ENCODE measurements around the gene MYCN.

DNA sequence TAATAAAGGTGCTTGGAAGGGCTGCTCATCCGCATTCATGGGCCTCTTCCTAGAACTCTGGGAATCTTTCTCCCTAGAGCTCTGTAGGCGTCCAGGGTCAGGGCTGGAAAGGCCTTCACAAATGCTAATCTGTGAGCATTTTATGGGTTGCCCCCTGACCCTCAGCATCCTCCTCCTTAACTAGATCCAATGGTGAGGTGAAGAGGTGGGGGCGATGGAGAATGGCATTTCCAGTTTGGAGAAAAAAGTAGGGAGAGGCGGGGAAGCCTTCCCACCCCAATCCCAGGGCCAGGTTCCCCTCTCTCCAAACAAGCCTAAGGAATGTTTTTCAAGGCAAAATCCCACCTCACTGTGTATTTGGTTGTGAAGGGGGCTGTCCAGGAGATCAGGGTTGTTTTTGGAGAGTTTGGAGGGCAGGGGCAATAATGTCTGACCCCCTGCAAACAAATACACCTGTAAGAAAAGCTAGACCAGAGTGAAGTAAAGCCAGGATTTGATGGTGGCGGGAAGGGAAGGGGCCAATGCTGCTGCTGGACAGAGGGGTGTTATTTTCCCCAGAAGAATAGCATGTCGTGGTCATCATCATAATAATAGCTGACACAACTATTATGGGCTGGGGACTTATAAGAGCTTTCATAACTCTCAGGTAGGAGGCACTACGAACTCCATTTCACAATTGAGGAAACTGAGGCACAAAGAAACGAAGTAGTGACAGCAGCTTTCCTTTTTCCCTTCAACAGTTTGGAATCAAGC is 1.4 kb upstream of the MYCN start:
- TF ChIP-seq, protein P1, sequence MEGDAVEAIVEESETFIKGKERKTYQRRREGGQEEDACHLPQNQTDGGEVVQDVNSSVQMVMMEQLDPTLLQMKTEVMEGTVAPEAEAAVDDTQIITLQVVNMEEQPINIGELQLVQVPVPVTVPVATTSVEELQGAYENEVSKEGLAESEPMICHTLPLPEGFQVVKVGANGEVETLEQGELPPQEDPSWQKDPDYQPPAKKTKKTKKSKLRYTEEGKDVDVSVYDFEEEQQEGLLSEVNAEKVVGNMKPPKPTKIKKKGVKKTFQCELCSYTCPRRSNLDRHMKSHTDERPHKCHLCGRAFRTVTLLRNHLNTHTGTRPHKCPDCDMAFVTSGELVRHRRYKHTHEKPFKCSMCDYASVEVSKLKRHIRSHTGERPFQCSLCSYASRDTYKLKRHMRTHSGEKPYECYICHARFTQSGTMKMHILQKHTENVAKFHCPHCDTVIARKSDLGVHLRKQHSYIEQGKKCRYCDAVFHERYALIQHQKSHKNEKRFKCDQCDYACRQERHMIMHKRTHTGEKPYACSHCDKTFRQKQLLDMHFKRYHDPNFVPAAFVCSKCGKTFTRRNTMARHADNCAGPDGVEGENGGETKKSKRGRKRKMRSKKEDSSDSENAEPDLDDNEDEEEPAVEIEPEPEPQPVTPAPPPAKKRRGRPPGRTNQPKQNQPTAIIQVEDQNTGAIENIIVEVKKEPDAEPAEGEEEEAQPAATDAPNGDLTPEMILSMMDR (IDR thresholded peaks at IDR 0.05), result no peak
- TF ChIP-seq POLR2A (IDR thresholded peaks at IDR 0.05), result no peak

All from prostate gland (tissue), 2 donors.